GM12873 (cell line): ENCODE results near the gene SMYD3.

Source experiments
- CTCF ChIP-seq: IDR thresholded peaks from 2 replicates; pipeline ENCODE4 v1.5.1; 2012; ENCODE audit warnings: low read depth, mild to moderate bottlenecking, moderate library complexity, low read length, control low read depth; ENCODE audit not compliant: insufficient read depth; ENCODE audit errors: missing control alignments

Gene SMYD3

GRCh38 chr1:246161626-246162025 lies 345.5 kb downstream of the SMYD3 start:
- no peak for TF ChIP-seq CTCF

- TF ChIP-seq CTCF: no peak
These were observed 346.2 kb downstream of the SMYD3 start for GRCh38 chr1:246160905-246161304.

- TF ChIP-seq CTCF: no peak
These were observed 346.7 kb downstream of the SMYD3 start for GRCh38 chr1:246160374-246160773.

GRCh38 chr1:246159279-246160227 lies 347.5 kb downstream of the SMYD3 start:
- no peak for TF ChIP-seq CTCF

GRCh38 chr1:246158131-246158530 lies 348.9 kb downstream of the SMYD3 start:
- no peak for TF ChIP-seq CTCF

GRCh38 chr1:246157516-246157915 lies 349.6 kb downstream of the SMYD3 start:
- TF ChIP-seq CTCF: no peak

GRCh38 chr1:246156847-246157246 lies 350.2 kb downstream of the SMYD3 start:
- no peak for TF ChIP-seq CTCF
